Lower leg skin (tissue), 3 donors: ENCODE results near the gene BPIFA2.

Experiments
- POLR2A ChIP-seq, 2 donors: fragments of 450-650 bp; IDR thresholded peaks; one replicate each; pipeline ENCODE4 v1.6.1; 2016 to 2017; ENCODE audit warnings: antibody characterized with exemption in 2 of 2, mild to moderate bottlenecking in 1 of 2, moderate library complexity in 1 of 2
- TF ChIP-seq, protein P1 (sequence below), 3 donors: fragments of 450-650 bp; IDR thresholded peaks; one replicate each; pipeline ENCODE4 v1.5.1; 2016; ENCODE audit warnings: antibody characterized with exemption in 3 of 3, mild to moderate bottlenecking in 3 of 3, moderate library complexity in 2 of 3

DNA sequence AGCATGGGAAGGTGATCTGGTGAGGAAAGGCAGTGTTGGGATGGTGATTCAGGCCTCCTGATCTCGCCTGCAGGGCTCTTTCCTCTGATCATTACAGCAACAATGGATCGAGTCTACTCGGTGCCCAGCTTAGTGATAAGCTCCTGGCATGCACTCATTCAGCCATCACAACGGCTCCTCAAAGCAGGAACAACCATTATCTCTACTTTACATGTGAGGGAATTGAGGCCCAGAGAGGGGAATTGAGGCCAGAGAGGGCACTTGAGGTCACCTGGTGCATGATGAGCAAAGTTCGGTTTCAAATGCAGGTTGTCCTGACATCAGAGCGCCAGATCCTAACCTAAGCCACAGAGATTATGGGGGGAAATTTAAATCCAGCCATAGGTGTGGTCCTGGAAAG is 42.0 kb upstream of the BPIFA2 start:
- TF ChIP-seq, protein P1, sequence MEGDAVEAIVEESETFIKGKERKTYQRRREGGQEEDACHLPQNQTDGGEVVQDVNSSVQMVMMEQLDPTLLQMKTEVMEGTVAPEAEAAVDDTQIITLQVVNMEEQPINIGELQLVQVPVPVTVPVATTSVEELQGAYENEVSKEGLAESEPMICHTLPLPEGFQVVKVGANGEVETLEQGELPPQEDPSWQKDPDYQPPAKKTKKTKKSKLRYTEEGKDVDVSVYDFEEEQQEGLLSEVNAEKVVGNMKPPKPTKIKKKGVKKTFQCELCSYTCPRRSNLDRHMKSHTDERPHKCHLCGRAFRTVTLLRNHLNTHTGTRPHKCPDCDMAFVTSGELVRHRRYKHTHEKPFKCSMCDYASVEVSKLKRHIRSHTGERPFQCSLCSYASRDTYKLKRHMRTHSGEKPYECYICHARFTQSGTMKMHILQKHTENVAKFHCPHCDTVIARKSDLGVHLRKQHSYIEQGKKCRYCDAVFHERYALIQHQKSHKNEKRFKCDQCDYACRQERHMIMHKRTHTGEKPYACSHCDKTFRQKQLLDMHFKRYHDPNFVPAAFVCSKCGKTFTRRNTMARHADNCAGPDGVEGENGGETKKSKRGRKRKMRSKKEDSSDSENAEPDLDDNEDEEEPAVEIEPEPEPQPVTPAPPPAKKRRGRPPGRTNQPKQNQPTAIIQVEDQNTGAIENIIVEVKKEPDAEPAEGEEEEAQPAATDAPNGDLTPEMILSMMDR (IDR thresholded peaks at IDR 0.05), result no peak
- no peak for TF ChIP-seq POLR2A (IDR thresholded peaks at IDR 0.05)
